ENCODE data around the gene MEGF9. TPM values are rescaled to one million over a fixed set of nuclear protein-coding genes. Genes with fewer than 3 reads are reported as not detected.
"Not testable (repeated sequence)": the region's sequence is repeated elsewhere in the genome, so short reads cannot be mapped to it uniquely, and the experiment has no call there.

The MEGF9 gene
- total RNA-seq, 1 donor from 2014 or later, result 14.3 TPM

DNA sequence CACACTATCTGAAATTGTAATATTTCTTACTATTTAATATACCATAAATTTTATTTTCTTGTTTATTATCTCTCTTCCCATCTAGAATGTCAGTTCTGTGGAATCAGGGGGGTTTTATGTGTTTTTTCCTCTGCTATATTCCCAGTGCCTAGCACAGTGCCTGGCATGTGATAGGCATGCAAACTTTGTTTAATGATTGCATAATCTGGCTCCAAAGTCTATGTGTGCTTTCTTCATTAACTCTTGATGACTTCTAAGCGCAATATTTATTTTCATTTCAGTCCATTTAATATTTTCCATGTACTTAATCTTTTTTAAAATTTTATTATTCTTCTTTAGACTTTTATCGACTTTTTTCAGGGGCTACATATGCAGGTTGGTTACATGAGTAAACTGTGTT lies 73.9 kb downstream of the MEGF9 start:
- DNase-seq (ENCODE audit: low spot score in 2 of 2), result no peak
- Histone ChIP-seq H3K4me3 (no peak overlapping the region), H3K4me1 (no peaks in the 10 kb centered on the region), H3K36me3 (no peaks in the 10 kb centered on the region), H3K27me3 (no peaks in the 10 kb centered on the region), H3K27ac (no peak overlapping the region), H3K9me3 (peaks cover 0 to 2% of the 10 kb centered on the region in 2 donors)
- intact Hi-C loops (cut with DNase I), result no loop called here
- TF ChIP-seq, protein P1, sequence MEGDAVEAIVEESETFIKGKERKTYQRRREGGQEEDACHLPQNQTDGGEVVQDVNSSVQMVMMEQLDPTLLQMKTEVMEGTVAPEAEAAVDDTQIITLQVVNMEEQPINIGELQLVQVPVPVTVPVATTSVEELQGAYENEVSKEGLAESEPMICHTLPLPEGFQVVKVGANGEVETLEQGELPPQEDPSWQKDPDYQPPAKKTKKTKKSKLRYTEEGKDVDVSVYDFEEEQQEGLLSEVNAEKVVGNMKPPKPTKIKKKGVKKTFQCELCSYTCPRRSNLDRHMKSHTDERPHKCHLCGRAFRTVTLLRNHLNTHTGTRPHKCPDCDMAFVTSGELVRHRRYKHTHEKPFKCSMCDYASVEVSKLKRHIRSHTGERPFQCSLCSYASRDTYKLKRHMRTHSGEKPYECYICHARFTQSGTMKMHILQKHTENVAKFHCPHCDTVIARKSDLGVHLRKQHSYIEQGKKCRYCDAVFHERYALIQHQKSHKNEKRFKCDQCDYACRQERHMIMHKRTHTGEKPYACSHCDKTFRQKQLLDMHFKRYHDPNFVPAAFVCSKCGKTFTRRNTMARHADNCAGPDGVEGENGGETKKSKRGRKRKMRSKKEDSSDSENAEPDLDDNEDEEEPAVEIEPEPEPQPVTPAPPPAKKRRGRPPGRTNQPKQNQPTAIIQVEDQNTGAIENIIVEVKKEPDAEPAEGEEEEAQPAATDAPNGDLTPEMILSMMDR (IDR thresholded peaks at IDR 0.05), result no peak

DNA sequence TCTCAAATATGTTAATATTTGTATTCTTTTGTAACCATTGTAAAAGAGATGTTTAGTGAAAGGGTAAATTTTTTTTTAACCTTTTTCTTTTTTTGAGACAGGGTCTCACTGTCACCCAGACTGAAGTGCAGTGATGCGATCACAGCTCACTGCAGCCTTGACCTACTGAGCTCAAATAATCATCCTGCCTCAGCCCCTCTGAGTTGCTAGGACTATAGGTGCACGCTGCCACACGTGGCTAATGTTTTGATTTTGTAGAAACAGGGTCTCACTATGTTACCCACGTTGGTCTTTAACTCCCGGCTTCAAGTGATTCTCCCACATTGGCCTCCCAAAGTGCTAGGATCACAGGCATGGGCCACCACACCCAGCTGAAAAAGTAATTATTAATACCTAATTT lies 76.4 kb downstream of the MEGF9 start:
- TF ChIP-seq, protein P1 (IDR thresholded peaks at IDR 0.05), result no peak
- Histone ChIP-seq H3K36me3 (no peaks in the 10 kb centered on the region), H3K27ac (no peak overlapping the region), H3K4me3 (no peak overlapping the region), H3K4me1 (no peaks in the 10 kb centered on the region), H3K27me3 (no peaks in the 10 kb centered on the region), H3K9me3 (peaks cover 4 to 9% of the 10 kb centered on the region in 2 donors)
- intact Hi-C loops (cut with DNase I), result no loop called here
- DNase-seq (ENCODE audit: low spot score in 2 of 2), result no peak

DNA sequence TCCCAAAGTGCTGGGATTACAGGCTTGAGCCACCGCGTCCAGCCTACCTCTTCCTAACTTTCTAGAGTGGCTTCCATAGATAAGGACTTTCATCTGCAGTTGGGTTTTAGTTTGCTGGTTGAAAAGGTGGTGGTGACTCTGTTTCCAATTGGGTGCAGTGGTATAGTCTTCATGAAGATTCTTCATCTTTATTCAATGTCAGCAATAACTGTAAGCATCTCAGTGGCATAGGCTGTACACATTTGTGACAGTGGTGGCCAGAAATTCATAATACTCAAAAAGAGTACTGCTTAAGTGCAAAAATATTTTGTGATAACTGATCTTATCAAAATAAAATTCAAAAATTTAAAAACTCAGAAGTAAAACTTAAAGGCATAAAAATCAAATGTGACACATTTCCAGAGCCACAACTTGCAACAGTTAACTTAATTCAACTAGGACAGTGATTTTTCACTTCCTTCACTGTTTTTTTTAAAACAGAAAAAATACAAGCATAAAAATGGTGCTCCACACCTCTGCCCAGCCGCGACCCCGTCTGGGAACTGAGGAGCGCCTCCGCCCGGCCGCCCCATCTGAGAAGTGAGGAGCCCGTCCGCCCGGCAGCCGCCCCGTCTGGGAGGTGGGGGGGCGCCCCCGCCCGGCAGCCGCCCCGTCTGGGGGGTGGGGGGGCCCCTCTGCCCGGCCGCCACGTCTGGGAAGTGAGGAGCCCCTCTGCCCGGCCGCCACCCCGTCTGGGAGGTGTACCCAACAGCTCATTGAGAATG lies 77.9 kb downstream of the MEGF9 start:
- H3K9me3 ChIP-seq, result peaks cover 4 to 9% of the 10 kb centered on the region in 2 donors
- H3K36me3 ChIP-seq, result no peaks in the 10 kb centered on the region
- no peak overlapping the region for H3K27ac ChIP-seq
- TF ChIP-seq, protein P1 (IDR thresholded peaks at IDR 0.05), result no peak
- no peaks in the 10 kb centered on the region for H3K27me3 ChIP-seq
- no peak for DNase-seq (ENCODE audit: low spot score in 2 of 2)
- no peaks in the 10 kb centered on the region for H3K4me1 ChIP-seq
- intact Hi-C loops (cut with DNase I), result no loop called here
- no peak overlapping the region for H3K4me3 ChIP-seq

DNA sequence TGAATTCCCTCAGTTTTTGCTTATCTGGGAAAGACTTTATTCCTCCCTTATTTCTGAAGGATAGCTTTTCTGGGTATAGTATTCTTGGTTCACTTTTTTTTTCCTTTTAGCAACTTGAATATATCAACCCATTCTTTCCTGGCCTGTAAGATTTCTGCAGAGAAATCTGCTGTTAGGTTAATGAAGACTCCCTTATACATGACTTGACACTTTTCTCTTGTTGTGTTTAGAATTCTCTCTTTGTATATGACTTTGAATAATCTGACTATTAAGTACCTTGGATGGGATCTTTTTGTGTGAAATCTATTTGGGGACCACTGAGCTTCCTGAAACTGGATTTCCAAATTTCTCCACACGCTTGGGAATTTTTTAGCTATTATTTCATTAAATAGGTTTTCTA lies 79.3 kb downstream of the MEGF9 start:
- TF ChIP-seq, protein P1 (IDR thresholded peaks at IDR 0.05), result no peak
- Histone ChIP-seq H3K27ac (no peak overlapping the region), H3K36me3 (no peaks in the 10 kb centered on the region), H3K4me1 (no peaks in the 10 kb centered on the region), H3K4me3 (no peak overlapping the region), H3K9me3 (peaks cover 4 to 9% of the 10 kb centered on the region in 2 donors), H3K27me3 (no peaks in the 10 kb centered on the region)
- intact Hi-C loops (cut with DNase I), result no loop called here
- no peak for DNase-seq (ENCODE audit: low spot score in 2 of 2)

DNA sequence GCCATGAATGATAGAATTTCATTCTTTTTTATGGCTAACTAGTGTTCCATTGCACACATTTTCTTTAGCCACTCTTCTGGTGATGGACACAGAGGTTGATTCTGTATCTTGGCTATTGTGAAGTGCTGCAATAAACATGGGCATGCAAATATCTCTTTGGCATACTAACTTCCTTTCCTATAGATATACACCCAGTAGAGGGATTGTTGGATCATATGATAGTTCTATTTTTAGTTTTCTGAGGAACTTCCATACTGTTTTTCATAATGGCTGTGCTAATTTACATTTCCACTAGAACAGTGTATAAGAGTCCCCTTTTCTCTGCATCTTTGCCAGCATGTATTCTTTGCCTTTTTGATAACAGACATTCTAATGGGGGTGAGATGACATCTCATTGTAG lies 83.9 kb downstream of the MEGF9 start:
- no peaks in the 10 kb centered on the region for H3K27me3 ChIP-seq

DNA sequence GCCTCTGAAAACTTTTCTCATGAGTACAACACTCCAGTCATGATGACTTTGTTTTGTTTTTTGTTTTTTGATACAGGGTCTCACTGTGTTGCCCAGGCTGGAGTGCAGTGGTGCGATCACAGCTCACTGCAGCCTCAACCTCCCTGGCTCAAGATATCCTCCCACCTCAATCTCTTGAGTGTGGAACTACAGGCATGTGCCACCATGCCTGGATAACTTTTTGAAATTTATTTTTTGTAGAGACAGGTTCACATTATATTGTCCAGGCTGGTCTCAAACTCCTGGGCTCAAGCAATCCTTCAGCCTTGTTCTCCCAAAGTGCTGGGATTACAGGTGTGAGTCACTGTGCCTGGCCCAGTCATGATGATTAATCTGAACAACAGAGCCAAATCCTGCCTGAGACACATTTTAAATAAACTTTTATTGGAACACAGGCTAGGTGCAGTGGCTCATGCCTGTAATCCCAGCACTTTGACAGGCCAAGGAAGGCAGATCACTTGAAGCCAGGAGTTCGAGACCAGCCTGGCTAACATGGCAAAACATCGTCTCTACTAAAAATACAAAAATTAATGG lies 85.3 kb downstream of the MEGF9 start:
- H3K27me3 ChIP-seq; H3K4me1 ChIP-seq; H3K4me3 ChIP-seq; DNase-seq (ENCODE audit: low spot score in 2 of 2); H3K36me3 ChIP-seq; H3K9me3 ChIP-seq; H3K27ac ChIP-seq: not testable (repeated sequence)
- intact Hi-C loops (cut with DNase I), result loop anchor here (10.0 kb wide), 1 partner anchor 116 kb away; no protein-coding TSS in a partner anchor

More for the DNA sequence above, 83.9 kb downstream of the MEGF9 start:
- Histone ChIP-seq H3K27ac (no peak overlapping the region), H3K4me3 (no peak overlapping the region), H3K4me1 (no peaks in the 10 kb centered on the region), H3K36me3 (no peaks in the 10 kb centered on the region), H3K9me3 (peaks cover 4 to 6% of the 10 kb centered on the region in 2 donors)
- intact Hi-C loops (cut with DNase I), result no loop called here
- TF ChIP-seq, protein P1 (IDR thresholded peaks at IDR 0.05), result no peak
- no peak for DNase-seq (ENCODE audit: low spot score in 2 of 2)
